Lung microvascular endothelial cell (primary cell): ENCODE measurements around the gene POLR2I. TPM values are rescaled to one million over a fixed set of nuclear protein-coding genes. Genes with fewer than 3 reads are reported as not detected.

ENCODE experiments used
- DNase-seq, 2 donors: peaks; one replicate each; pipeline versions ENCODE4 v3.0.0 to v3.0.0-alpha.2; 2010; ENCODE audit warnings: low read depth in 2 of 2
- total RNA-seq: library from RNA; depleted of rRNA; stranded (reverse); fragments of >200 nt; gene quantifications from 2 replicates; pipeline ENCODE4 v1.2.1, GENCODE V29; 2014

Gene POLR2I
- 123 and 143 TPM in 2 replicates for total RNA-seq

- DNase-seq: peak; percentile 100
Observed at GRCh38 chr19:36114721-36115452, at the start of gene POLR2I. TSS of gene POLR2I (minus strand) at chr19:36114875. CDS start at chr19:36114856, 19 bp downstream.

GRCh38 chr19:36163813-36164212, 49.1 kb upstream of the POLR2I start:
- DNase-seq: no peak

GRCh38 chr19:36160821-36161596, 46.3 kb upstream of the POLR2I start:
- DNase-seq: no peak

GRCh38 chr19:36153126-36153525, 38.5 kb upstream of the POLR2I start:
- no peak for DNase-seq

GRCh38 chr19:36152352-36153091, 37.8 kb upstream of the POLR2I start, which contains the start of gene COX7A1:
TSS of gene COX7A1 (minus strand) at chr19:36152447. CDS start at chr19:36152407, 40 bp downstream.
- DNase-seq: peak; percentile 45 to 58

- DNase-seq: peak in 1 of 2 donors; percentile 15
Observed at GRCh38 chr19:36152019-36152351, 37.3 kb upstream of the POLR2I start.

GRCh38 chr19:36151144-36152018, 36.7 kb upstream of the POLR2I start:
- DNase-seq: peak; percentile 35 to 67

GRCh38 chr19:36150586-36150985, 35.9 kb upstream of the POLR2I start:
- no peak for DNase-seq

GRCh38 chr19:36149673-36150406, 35.2 kb upstream of the POLR2I start:
- DNase-seq: no peak

GRCh38 chr19:36144624-36145023, 29.9 kb upstream of the POLR2I start:
- DNase-seq: no peak

GRCh38 chr19:36142496-36142895, 27.8 kb upstream of the POLR2I start:
- DNase-seq: no peak

- no peak for DNase-seq
Observed at GRCh38 chr19:36142046-36142445, 27.4 kb upstream of the POLR2I start.

- DNase-seq: peak; percentile 87 to 92
Observed at GRCh38 chr19:36141039-36141927, 26.6 kb upstream of the POLR2I start.

GRCh38 chr19:36140304-36141038, 25.8 kb upstream of the POLR2I start:
- DNase-seq: peak; percentile 35 to 73

GRCh38 chr19:36139473-36140303, 25.0 kb upstream of the POLR2I start, which contains the start of gene CAPNS1:
TSS of gene CAPNS1 (plus strand) at chr19:36140066. CDS start at chr19:36141012, 946 bp downstream.
- peak; percentile 96 to 98 for DNase-seq

GRCh38 chr19:36139120-36139472, 24.4 kb upstream of the POLR2I start:
- no peak for DNase-seq

GRCh38 chr19:36136964-36137686, 22.4 kb upstream of the POLR2I start:
- DNase-seq: peak; percentile 42 to 51
